Measurements from ENCODE around the gene SLC39A11.
A peak's percentile ranks its signal among the peaks of the same experiment; 100 is the strongest.
"Not testable (repeated sequence)": the region's sequence is repeated elsewhere in the genome, so short reads cannot be mapped to it uniquely, and the experiment has no call there.

The SLC39A11 gene

GRCh38 chr17:72999474-72999873 is 93.0 kb downstream of the SLC39A11 start:
- not testable (repeated sequence) for DNase-seq

GRCh38 chr17:72998343-72998742 is 94.1 kb downstream of the SLC39A11 start:
- DNase-seq: no peak

- DNase-seq: peak; percentile 6
Observed at GRCh38 chr17:72997559-72997958, 94.9 kb downstream of the SLC39A11 start.

GRCh38 chr17:72996791-72997190 is 95.7 kb downstream of the SLC39A11 start:
- DNase-seq: no peak

GRCh38 chr17:72995008-72995656 is 97.4 kb downstream of the SLC39A11 start:
- DNase-seq: no peak

GRCh38 chr17:72992783-72993467 is 99.6 kb downstream of the SLC39A11 start:
- not testable (repeated sequence) for DNase-seq

GRCh38 chr17:72991651-72992050 is 100.8 kb downstream of the SLC39A11 start:
- DNase-seq: no peak

GRCh38 chr17:72989074-72989610 is 103.3 kb downstream of the SLC39A11 start:
- DNase-seq: no peak

GRCh38 chr17:72988451-72988850 is 104.0 kb downstream of the SLC39A11 start:
- no peak for DNase-seq

- DNase-seq: no peak
Observed at GRCh38 chr17:72987166-72987565, 105.3 kb downstream of the SLC39A11 start.

- peak; percentile 79 for DNase-seq
Observed at GRCh38 chr17:72985882-72986720, 106.4 kb downstream of the SLC39A11 start.

- DNase-seq: peak; percentile 19
Observed at GRCh38 chr17:72984926-72985325, 107.6 kb downstream of the SLC39A11 start.

- DNase-seq: peak; percentile 86
Observed at GRCh38 chr17:72984145-72984925, 108.2 kb downstream of the SLC39A11 start.

- DNase-seq: no peak
Observed at GRCh38 chr17:72982680-72983079, 109.8 kb downstream of the SLC39A11 start.

- no peak for DNase-seq
Observed at GRCh38 chr17:72978593-72979218, 113.8 kb downstream of the SLC39A11 start.

GRCh38 chr17:72977771-72978417 is 114.6 kb downstream of the SLC39A11 start:
- peak; percentile 54 for DNase-seq

- DNase-seq: peak; percentile 95
Observed at GRCh38 chr17:72976971-72977770, 115.3 kb downstream of the SLC39A11 start.

- DNase-seq: no peak
Observed at GRCh38 chr17:72975509-72975908, 117.0 kb downstream of the SLC39A11 start.

- peak; percentile 39 for DNase-seq
Observed at GRCh38 chr17:72974605-72975232, 117.8 kb downstream of the SLC39A11 start.

Data from EL (cell line).